GM12872 (cell line): ENCODE results near the gene ANO1.

Experiments used
- TF ChIP-seq, protein P1 (sequence below): IDR thresholded peaks from 3 replicates; pipeline ENCODE4 v1.5.1; 2011; ENCODE audit warnings: low read depth, mild to moderate bottlenecking, low read length, moderate library complexity; ENCODE audit not compliant: insufficient read depth

Gene ANO1

DNA sequence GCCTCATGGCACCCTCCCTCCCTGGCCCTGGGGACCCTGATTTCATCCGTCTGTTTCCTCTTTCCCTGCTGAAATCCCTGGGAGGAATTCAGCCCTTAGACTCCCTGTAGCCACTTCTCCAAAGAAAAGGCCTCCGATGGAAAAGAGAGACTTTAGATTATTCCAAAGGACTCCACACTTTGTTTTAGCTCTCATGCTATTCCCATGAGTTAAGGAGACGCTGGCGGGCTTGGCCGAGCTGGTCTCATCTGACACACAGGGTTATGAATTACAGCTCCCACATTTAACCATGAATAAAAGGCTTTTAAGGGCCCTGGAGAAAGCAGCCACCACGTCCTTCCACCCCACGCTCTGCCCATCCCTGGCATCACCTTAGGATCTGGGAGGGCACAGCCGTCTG, 57.0 kb downstream of the ANO1 start:
- TF ChIP-seq, protein P1, sequence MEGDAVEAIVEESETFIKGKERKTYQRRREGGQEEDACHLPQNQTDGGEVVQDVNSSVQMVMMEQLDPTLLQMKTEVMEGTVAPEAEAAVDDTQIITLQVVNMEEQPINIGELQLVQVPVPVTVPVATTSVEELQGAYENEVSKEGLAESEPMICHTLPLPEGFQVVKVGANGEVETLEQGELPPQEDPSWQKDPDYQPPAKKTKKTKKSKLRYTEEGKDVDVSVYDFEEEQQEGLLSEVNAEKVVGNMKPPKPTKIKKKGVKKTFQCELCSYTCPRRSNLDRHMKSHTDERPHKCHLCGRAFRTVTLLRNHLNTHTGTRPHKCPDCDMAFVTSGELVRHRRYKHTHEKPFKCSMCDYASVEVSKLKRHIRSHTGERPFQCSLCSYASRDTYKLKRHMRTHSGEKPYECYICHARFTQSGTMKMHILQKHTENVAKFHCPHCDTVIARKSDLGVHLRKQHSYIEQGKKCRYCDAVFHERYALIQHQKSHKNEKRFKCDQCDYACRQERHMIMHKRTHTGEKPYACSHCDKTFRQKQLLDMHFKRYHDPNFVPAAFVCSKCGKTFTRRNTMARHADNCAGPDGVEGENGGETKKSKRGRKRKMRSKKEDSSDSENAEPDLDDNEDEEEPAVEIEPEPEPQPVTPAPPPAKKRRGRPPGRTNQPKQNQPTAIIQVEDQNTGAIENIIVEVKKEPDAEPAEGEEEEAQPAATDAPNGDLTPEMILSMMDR = no peak

DNA sequence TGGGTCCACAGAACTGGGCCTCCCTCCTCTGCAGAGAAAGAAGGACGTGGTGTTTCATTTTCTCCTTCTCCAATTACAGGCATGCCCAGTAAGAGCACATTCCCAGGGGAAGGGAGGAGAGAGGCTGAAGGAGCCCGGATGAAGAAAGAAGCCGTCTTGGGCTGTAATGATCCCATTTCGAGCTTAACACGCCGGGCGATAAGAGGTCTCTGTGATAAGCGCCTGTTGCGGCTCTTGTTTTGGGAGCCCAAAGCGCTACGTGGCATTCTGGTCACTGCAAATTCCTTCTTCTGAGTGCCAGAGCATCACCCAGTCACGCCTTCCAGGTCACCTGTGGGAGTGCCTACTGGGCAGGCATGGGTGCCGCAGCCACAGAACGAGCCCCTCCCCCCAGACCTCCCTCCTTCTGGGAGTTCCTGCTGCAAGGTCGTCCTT, 57.5 kb downstream of the ANO1 start:
- TF ChIP-seq, protein P1 = no peak

DNA sequence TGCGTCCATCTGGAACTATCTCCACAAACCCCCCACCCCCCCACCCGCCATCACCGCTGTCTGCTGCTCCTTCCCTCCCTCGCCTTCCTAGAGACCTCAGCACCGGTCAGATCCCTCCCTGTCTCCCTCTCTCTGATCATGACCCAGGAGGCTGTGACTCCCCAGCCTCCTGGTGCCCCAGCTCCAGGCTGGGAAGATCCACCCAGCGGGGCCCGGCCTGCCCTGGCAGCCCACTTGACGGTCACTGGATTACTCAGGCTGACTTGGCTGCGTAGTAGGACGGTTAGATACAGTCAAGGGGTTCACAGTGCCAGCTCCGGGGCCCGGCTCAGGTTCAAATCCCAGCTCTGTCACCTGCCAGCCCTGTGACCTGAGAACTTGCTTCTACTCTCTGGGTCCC, 59.3 kb downstream of the ANO1 start:
- TF ChIP-seq, protein P1 = no peak

- TF ChIP-seq, protein P1 = no peak
Measured at GRCh38 chr11:70138403-70138802, 60.3 kb downstream of the ANO1 start.

DNA sequence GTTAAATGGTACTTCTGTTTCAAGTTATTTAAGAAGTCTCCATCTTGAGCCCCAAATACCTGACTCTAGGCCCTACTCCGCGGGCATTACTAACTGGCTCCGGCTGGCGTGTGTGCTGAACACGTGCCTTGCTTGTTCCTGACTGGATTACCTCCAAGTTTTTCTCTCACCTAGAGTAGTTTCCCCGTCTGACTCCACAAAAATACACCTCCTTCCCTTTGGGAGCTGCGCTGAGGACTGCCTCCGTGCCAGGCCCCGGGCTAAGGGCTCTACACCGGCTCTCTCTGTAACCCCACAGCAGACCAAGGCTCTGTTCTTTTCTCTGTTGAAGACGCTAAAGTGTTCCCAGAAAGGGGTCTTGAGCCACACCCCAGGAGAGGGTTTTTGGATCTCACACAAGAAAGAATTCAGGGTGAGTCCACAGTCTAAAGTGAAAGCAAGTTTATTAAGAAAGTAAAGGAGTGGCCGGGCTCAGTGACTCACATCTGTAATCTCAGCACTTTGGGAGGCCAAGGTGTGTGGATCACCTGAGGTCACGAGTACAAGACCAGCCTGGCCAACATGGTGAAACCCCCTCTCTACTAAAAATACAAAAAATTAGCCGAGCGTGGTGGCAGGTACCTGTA, 61.8 kb downstream of the ANO1 start:
- TF ChIP-seq, protein P1 = no peak

- TF ChIP-seq, protein P1 = no peak
Measured at GRCh38 chr11:70140711-70141485, 62.8 kb downstream of the ANO1 start.

DNA sequence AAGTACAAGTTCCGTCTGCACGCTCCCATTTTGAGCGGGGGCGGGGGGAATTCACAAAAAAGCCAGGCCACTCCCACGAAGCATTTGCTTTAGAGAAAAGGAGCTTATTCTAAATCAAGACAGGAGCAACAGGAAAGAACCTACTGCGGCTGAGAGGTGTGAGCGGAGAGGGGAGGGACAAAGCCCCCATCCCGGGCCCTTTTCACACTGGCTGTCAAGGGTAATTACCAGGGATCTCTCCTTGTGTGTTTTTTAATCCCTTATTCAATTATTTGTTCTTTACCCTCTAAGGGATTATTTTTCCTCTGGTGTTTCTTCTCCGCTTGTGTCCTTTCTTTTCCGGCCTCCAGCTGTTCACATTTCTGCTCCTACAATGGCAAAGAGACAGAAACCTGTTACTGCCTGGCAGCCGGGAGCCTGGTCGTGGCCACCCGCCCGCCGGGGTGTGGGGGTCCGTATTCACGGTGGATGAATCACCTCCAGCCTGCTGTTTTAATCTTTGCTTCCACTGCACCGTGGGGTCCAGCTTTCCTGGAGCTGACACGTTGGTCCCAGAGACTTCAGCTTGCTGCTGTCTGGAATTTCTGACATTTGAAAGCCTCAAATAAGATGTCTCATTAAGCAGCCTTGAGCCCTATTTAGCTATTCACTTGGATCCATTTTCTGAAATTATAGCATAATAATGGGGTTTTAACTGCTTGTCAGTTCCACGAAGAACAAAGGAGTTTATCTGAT, 63.5 kb downstream of the ANO1 start:
- TF ChIP-seq, protein P1 = no peak
